Measurements from ENCODE around the gene TMEM11.
"Not testable (repeated sequence)": the region's sequence is repeated elsewhere in the genome, so short reads cannot be mapped to it uniquely, and the experiment has no call there.

TMEM11 gene

DNA sequence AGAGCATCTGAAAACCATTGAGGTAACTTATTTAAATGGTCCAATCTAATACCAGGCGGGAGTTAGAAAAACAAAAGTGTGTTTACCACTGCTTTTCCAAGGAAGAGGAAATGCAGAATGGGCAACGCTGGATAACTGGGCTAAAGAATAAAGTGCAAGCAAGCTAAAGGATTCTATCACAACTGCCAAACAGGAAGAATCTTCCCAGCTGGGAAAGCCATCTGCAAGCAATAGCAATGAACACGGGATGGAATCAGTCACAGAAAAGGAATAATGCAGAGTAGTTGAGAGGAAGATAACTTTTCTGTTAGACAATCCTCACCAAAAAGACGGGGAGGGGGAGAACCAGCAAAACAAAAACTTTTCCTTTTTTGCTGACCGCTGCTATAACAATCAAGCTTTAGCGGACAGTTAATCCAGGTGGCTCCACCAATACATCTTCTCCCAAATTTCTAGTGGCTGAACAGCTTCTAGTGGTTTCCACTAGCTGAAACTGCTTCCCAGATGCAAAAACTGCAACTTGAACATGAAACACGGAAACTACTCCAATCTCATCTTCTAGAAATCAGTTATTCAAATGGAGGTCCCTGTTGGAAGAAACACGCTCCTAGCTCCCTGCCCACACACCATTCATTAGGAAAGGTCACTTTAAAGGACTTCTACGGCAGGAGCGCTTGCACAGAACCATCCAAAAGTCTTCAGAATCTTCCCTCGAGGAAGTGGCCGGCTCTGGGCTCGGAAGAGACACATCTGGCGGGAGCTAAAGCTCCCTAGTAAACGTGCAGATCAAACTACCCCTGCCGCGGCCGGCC is 929 bp downstream of the TMEM11 start:
- DNase-seq (ENCODE audit: low read depth in 2 of 2, low spot score in 1 of 2) = no peak

- DNase-seq (ENCODE audit: low read depth in 2 of 2, low spot score in 1 of 2) = no peak
These were observed 2.0 kb downstream of the TMEM11 start for GRCh38 chr17:21211825-21212479.

DNA sequence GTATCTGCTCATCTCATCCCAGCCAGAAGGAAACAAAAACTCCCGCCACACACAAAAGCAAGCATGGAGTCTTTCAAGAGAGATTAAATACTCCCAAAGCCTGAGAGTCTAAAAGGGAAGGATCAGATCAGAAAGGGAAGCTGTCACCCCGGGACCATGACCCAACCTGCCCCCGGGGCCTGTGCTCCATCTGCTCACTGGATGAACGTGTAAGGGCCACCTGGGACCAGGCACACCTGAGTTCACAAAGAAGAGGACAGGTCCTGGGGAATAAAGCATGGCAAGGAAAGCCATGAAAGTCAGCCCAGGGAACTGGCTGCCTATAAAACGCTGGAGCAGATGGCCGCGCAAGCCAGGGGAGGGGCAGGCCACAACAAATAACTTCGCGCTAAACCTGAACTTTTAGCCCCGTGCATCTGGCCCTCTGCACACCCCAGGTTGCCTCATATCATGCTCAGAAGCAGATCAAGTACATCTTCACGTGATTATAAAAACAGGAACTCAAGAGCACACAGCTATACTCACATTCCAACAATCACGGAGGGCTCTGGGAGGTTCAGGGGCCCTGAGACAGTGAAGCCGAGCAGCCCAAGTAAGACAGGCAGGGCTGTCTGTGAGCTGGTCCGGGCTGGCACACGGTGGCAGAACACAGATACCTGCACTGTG is 3.4 kb downstream of the TMEM11 start:
- DNase-seq (ENCODE audit: low read depth in 2 of 2, low spot score in 1 of 2) = no peak

GRCh38 chr17:21209511-21210175 is 4.3 kb downstream of the TMEM11 start:
- no peak for DNase-seq (ENCODE audit: low read depth in 2 of 2, low spot score in 1 of 2)

DNA sequence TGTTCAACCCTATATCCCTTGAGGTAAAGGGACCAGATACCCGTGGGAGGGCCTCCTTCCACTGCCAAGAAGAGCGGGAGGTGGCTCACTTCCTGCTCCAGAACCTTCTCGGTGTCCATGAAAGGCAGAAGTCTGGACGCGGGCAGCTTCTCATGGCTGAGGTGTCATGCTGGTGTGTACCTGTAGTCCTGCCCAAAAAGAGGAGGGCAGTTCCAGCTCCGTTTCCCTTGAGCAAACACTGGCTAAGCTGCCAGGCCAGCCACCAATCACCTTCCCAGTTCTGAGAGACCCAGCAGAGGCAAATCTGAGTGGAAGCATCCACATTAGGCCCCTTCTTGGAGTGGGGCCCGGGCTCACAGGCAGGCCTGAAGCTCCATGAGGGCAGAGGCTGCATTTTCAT is 5.6 kb downstream of the TMEM11 start:
- no peak for DNase-seq (ENCODE audit: low read depth in 2 of 2, low spot score in 1 of 2)

DNA sequence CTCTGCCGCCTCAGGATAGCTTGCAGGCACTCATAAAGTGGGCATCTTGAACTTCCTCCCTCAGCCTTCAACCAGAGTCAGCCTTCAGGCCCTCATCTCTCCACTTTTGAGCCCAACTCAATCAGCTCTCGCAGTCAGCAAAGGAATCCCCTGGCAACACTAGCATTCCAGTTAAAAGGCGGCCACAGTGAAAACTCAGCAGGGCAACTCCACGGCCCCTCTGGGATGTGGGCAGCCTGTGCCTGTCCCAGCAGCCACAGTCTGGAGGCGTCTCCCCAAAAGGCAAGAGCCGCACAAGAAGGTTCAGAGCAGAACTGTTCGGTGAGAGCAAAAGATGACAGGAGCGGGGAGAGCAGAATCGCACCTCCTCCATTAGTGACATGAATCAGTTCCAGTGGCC is 9.0 kb downstream of the TMEM11 start:
- no peak for DNase-seq (ENCODE audit: low read depth in 2 of 2, low spot score in 1 of 2)

DNA sequence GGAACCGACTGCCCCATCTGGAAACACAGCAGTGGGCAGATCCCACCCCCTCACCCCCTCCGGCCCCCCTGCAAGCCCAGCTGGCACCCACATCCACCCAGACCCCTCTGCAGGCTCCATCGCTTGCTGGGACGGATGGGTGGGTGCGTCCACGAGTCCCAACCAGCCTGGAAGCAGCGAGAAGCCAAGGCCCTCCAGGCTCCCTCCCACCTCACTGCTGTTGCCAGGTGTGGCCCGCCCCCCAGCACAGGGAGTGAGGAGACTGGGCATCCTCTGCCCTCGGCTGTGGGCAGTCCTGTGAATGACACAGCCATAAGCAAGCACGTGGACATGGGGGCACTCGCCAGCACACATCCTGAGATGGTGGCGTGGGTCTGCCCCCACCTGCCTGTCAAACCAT is 11.4 kb downstream of the TMEM11 start:
- DNase-seq (ENCODE audit: low read depth in 2 of 2, low spot score in 1 of 2) = no peak

DNA sequence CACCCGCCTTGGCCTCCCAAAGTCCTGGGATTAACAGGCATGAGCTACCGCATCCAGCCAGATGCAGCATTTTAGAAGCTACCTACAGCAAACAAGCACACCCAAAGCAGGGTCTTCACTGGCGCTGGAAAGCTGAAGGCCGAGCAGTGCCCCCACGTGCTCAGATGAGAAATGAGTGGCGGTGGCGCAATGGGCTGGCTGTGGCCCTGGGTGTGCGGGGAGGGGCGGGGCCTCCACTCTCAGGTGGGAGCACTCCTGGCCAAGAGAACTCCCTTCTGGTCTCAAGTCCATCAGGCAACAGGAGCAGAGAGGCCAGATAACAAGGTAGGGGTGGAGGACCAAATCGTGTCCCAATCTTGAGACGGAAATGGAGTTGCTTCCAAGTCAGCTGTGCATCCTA is 12.1 kb downstream of the TMEM11 start:
- DNase-seq (ENCODE audit: low read depth in 2 of 2, low spot score in 1 of 2) = no peak

DNA sequence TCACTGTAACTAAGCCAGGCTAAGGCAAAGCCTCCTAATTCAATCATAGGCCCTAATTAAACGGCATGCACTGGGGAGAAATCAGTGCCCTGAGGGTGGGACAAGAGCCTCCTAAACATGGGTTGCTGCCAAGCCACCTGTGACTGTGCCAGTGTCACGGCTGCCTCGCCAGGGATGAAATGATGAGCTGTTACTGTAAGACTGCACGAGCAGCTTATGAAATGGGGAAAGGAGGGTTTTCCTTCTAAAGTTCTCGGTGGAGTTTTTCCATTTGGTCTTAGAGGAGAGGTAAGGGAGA is 12.7 kb downstream of the TMEM11 start:
- DNase-seq (ENCODE audit: low read depth in 2 of 2, low spot score in 1 of 2) = no peak

GRCh38 chr17:21200590-21201297 is 13.2 kb downstream of the TMEM11 start:
- DNase-seq (ENCODE audit: low read depth in 2 of 2, low spot score in 1 of 2) = no peak

GRCh38 chr17:21199856-21200255 is 14.1 kb downstream of the TMEM11 start:
- DNase-seq (ENCODE audit: low read depth in 2 of 2, low spot score in 1 of 2) = no peak

- no peak for DNase-seq (ENCODE audit: low read depth in 2 of 2, low spot score in 1 of 2)
These were observed 14.7 kb downstream of the TMEM11 start for GRCh38 chr17:21199311-21199710.

GRCh38 chr17:21198411-21198810 is 15.6 kb downstream of the TMEM11 start:
- DNase-seq (ENCODE audit: low read depth in 2 of 2, low spot score in 1 of 2) = no peak

DNA sequence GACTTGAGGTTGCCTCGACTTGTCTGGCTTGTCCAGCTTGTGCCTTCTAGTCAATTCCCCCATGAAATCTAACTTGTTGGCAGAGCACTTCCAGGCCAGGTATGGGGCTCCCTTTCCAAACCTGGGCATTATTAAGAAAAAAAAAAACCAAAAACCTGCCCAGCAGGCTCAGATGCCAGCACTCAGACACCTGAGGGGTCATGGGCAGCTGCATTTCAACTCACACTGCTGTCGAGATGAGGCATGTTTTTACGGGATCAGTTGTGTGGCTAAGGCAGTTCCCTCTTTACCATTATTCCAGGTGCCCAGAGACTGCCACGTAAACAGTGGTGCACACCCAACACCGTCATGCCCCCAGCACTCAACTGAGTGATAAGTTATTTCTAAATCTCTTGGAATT is 17.8 kb downstream of the TMEM11 start:
- no peak for DNase-seq (ENCODE audit: low read depth in 2 of 2, low spot score in 1 of 2)

DNA sequence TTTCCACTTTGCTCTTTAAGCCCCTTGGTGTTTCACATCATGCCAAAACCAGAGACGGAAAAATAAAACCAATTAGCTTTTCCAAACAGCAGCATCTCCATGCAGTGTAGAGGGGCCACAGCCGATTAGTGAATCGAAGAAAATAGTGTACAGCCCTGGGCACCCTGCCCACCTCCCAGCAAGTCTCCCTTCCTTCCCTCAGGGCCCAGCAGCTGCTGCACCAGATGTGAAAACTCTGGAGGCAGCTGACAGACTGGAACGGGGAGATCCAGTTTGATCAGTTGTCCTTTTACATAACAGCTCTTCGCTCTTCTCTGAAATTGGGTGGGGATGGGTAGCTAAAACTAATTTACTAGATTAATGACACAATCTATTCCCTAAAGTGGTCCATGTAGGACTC is 19.3 kb downstream of the TMEM11 start:
- DNase-seq (ENCODE audit: low read depth in 2 of 2, low spot score in 1 of 2) = no peak

GRCh38 chr17:21194226-21194625 is 19.7 kb downstream of the TMEM11 start:
- no peak for DNase-seq (ENCODE audit: low read depth in 2 of 2, low spot score in 1 of 2)

- DNase-seq (ENCODE audit: low read depth in 2 of 2, low spot score in 1 of 2) = no peak
These were observed 20.9 kb downstream of the TMEM11 start for GRCh38 chr17:21193031-21193430.

- not testable (repeated sequence) for DNase-seq (ENCODE audit: low read depth in 2 of 2, low spot score in 1 of 2)
These were observed 21.5 kb downstream of the TMEM11 start for GRCh38 chr17:21192414-21192813.

- DNase-seq (ENCODE audit: low read depth in 2 of 2, low spot score in 1 of 2) = no peak
These were observed 22.3 kb downstream of the TMEM11 start for GRCh38 chr17:21191698-21192097.

DNA sequence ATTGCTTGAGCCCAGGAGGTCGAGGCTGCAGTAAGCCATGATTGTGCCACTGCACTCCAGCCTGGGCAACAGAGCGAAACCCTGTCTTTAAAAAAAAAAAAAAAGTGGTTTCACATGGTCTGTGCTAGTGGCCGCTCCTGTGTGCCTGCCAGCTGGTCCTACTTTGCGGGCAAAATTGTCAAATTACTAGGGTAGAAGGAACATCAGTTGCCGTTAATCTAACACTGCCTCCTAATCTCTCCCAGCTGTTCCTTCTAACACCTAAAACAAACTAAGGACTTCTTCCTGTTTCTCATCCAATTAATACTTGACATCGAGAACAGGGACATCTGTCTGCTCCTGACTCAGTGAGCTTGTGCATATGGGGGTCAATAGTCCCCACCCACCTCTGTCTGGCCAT is 23.9 kb downstream of the TMEM11 start:
- DNase-seq (ENCODE audit: low read depth in 2 of 2, low spot score in 1 of 2) = no peak

GRCh38 chr17:21189361-21189760 is 24.6 kb downstream of the TMEM11 start:
- no peak for DNase-seq (ENCODE audit: low read depth in 2 of 2, low spot score in 1 of 2)
